GM19438 (cell line): ENCODE results near the gene PIN4.
"Not testable (repeated sequence)": the region's sequence is repeated elsewhere in the genome, so short reads cannot be mapped to it uniquely, and the experiment has no call there.

Experiments used
- ATAC-seq: cut with Tn5 transposase; IDR thresholded peaks from one replicate; pipeline ENCODE4 v1.9.1; 2021; ENCODE audit warnings: low read depth; ENCODE audit not compliant: unreplicated experiment

The PIN4 gene

GRCh38 chrX:72201836-72202536 is 20.4 kb downstream of the PIN4 start:
- ATAC-seq: no peak

DNA sequence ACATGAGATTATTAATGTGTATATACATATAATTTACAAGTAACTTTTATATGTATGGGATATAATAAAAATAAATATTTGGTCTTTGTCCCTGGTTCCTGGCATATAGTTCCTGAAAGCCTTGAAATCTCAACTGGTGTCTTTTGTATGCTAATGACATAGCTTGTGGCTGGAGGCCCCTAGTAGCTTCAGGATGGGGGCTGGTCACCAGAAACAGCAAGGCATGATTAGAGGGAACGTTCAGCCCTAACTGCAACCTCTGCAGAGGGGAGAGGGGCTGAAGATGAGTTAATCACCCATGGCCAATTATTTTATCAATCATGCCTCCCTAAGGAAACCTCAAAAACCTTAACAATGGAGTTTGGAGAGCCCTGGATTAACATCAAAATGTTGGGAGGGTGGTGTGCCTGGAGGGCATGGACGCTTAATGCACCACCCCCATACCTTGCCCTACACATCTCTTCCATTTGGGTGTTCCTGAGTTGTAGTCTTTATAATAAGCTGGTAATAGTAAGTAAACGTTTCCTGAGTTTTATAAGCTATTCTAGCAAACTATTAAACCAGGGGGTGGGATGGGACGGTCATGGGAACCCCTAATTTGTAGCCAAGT is 21.3 kb downstream of the PIN4 start:
- no peak for ATAC-seq

- ATAC-seq: no peak
Observed at GRCh38 chrX:72203421-72203820, 21.9 kb downstream of the PIN4 start.

DNA sequence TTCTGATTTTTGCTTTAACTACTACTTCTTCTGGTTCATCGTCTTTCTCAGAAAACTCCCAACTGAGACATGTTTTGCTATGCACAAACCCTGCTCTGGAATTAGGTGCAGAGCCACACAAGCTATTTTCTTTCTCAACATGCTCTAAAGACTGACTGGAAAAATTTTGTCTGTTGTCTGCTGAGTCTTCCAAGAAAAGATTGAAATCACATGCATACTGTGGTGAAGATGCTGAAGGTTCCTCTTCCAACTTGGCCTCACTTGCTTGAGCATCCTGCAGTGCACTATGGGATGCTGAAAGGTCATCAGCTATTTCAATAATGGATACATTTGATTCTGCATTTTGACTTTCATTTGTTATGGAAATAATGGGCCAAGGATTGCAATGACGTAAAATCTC is 24.1 kb downstream of the PIN4 start:
- no peak for ATAC-seq

DNA sequence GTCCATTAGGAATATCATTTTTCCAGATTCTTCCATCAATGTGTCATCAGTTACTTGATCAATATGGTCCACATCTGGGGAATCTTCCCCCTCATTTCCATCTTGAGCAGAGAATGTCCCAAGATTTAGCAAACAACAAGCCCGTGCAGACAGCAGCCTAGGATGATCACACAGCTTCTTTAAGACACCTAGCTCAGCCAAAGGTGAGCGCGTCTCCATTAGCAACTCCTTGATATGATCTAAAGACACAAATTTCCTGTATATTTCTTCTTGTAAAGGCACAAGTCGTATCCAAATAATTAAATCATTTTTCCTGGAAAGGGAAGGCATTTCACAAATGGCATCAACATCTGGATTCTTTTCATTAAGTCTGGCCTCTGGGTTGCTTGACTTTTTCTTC is 25.8 kb downstream of the PIN4 start:
- ATAC-seq: no peak

DNA sequence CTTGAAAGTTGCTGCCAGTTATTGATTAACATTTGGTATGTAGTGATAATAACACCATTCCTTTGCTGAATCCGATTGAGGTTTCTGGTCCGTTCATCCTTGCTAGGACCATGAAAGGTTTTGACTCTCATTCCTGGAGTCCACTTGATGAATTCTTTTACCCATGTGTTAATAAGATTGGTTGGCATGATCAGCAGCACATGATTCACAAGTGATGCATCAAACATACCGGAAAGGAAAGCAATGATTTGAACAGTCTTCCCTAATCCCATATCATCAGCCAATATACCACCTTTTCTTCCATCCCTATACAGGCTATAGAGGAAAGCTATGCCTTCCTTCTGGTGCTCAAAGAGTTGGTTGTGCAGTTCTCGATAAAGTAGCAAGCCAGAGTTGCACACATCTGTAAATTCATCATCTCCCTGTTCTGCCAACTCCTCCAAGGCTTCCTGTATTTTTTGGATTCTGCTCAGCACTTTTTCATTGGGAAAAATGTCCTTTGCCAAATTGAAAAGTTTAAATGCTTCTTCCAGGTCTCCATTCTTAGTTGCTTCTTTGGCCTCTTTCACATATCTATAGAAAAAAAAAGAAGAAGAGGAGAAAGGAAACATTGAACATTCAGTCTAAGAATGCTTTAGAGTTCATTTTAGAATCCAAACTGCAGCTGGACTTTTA is 26.7 kb downstream of the PIN4 start:
- no peak for ATAC-seq

DNA sequence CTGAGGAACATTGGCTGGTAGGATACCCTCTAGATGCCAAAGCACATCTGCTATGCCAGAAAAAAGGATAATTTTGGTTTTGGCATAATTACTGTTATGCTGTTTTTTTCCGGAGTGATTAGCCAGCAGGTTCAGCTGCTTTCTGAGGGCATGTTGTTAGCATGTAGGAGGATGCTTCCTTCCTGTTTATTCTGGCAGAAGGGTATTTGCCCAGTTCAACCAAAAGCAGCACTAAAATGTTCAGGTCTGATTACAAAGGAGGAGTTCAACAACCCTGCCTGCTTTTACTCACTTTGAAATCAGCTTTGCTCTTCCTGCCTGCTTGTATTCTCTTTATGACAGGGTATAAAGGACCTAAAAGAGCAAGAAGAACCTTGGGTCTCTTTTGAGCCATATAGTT is 35.4 kb downstream of the PIN4 start:
- ATAC-seq: no peak

DNA sequence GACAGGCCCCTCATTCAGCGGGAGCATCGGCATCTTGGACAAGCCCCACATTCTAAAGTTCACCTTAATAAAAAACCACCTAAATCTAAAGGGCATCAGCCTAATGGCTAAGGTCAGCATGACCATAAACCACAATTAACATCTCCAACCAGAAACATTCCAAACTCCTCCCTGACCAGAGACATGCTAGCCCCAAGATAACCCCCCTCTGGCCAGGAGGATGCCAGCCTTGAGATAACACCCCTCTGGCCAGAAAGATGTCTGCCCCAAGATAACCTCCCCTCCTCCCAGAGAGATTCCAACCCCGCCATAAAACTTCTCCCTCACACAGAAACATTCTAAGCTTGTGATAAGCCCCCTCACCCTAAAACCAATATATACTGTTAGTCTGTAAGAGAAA is 38.8 kb downstream of the PIN4 start:
- not testable (repeated sequence) for ATAC-seq

GRCh38 chrX:72230290-72230689 is 48.7 kb downstream of the PIN4 start:
- no peak for ATAC-seq

GRCh38 chrX:72236841-72237240 is 55.3 kb downstream of the PIN4 start:
- no peak for ATAC-seq

DNA sequence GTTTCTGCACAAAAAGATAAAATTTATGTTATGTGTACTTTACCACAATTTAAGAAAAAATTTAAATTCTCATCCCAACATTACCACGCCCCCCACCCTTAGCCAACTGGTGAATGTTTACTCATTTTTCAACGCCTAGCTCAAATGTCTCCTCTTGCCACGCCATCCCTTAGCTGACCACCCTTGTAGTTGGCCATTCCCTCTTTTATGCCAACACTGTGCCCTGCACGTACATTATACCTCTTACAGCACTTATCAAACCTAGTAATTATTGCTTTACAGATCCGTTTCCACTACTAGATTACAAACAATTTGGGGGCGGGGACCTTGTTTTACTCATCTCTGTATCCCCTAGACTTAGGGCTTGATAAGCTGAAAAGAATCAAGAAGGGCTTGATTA is 56.6 kb downstream of the PIN4 start:
- no peak for ATAC-seq

- ATAC-seq: peak; percentile 98
Observed at GRCh38 chrX:72238721-72239475, 57.3 kb downstream of the PIN4 start, which contains the start of gene ERCC6L. Gene ERCC6L, minus strand, starts transcription at chrX:72239027. Its CDS starts 116 bp downstream, at chrX:72238911.

DNA sequence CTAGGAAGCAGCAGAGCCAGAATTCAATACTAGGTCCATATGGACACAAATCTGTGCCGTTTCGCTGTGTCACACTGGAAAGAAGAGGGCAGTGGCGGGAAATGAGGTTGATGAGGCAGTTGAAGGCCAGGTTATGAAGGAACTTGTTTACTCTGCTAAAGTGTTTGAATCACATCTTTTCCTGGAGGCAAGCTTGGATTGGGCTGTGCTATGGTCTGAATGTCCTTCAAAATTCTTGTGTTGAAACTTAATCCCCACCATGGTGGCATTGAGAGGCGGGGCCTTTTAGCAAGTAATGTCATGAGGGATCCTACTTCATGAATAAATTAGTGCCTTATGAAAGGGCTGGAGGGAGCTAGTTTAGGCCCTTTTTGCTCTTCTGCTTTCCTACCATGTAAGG is 59.4 kb downstream of the PIN4 start:
- no peak for ATAC-seq

- no peak for ATAC-seq
Observed at GRCh38 chrX:72243472-72243871, 61.9 kb downstream of the PIN4 start.

DNA sequence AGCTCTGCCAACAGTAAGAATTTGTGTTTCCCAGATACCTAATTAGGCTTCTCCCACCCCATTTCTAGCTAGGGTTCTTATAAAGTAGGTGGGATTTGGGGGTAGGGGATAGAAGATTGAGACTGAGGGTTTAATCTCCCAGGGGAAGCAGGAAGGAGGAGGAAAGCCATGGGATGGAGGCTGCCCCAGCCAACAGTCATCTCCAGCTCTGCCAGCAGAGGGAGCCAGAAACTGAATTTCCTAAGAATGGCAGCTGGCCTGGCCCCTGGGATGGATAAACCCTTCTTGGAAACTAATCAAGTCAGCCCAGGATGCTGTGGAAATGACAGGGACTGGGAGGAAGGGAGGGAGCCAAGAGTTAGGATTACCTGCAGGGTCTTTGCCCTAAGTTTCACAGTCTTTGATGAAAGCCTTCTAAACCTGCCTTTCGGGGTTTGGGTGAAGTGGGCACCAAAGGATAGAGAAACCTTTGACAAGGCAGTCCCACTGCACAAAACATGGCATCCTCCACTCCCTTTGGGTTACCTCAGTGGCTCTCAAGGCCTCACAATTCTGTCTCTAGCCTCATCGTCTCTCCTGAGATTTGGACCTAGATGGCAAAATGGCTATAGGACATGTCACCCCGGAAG is 64.0 kb downstream of the PIN4 start:
- ATAC-seq: no peak

GRCh38 chrX:72247206-72247942 is 65.8 kb downstream of the PIN4 start:
- ATAC-seq: no peak
